ENCODE results near the gene CDKN2D. TPM values are rescaled to one million over a fixed set of nuclear protein-coding genes. Genes with fewer than 3 reads are reported as not detected.
A peak's percentile ranks its signal among the peaks of the same experiment; 100 is the strongest.

CDKN2D gene
- total RNA-seq = 5.1 and 17.1 TPM in 2 replicates

DNA sequence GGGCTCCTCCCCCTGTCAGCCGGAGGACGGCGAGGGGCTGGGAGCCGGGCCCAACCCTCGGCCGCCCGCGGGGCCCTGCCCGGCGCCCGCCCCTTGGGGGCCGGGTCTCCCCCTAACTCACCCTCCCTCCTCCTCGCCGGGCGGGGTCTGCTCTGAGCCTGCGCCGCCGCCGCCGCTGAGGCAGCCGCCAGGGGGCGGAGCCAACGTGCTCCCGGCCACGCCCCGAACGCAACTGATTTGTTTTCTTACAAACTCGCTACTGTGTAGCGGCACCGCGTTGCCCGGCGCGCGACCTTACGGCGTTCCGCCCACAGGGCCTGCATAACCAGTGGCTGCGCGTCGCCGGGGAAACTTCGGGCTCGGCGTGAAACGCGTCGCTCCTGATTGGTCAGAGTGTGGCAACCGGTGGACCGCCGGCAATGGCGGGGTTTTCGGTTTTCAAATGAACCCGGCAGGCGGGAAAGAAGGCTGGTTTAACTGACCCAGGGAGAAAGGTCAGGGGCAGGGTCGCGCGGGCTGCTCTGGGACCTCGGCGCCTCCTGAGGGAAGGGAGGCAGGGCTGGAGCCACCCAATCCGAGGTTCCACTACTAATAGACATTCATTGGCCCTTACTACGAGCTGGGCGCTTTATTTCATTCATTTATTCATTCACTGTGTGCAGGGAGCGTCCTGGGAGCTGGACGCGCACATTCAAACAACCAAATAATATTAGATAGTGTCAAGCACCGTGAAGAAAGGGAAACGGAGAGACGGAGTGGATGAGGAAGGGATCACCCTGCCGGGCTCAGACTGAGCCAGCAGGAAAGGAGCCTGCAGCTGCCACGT lies at the start of gene CDKN2D:
Gene CDKN2D (minus strand): TSS at position 154 of the 826 bp plus-strand sequence. CDS start 326 bp downstream, outside the sequence.
- TF ChIP-seq, protein P1, sequence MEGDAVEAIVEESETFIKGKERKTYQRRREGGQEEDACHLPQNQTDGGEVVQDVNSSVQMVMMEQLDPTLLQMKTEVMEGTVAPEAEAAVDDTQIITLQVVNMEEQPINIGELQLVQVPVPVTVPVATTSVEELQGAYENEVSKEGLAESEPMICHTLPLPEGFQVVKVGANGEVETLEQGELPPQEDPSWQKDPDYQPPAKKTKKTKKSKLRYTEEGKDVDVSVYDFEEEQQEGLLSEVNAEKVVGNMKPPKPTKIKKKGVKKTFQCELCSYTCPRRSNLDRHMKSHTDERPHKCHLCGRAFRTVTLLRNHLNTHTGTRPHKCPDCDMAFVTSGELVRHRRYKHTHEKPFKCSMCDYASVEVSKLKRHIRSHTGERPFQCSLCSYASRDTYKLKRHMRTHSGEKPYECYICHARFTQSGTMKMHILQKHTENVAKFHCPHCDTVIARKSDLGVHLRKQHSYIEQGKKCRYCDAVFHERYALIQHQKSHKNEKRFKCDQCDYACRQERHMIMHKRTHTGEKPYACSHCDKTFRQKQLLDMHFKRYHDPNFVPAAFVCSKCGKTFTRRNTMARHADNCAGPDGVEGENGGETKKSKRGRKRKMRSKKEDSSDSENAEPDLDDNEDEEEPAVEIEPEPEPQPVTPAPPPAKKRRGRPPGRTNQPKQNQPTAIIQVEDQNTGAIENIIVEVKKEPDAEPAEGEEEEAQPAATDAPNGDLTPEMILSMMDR (conservative IDR thresholded peaks at IDR 0.05; ENCODE audit: low read depth, low read length) = peak; percentile 18
- DNase-seq (ENCODE audit: low read depth) = peak; percentile 80
- peak within 1 kb of the TSS; percentile 81 for H3K4me3 ChIP-seq (ENCODE audit: low read depth, low read length)

GRCh38 chr19:10617409-10618121 lies 48.8 kb upstream of the CDKN2D start:
- no peak overlapping the region for H3K4me3 ChIP-seq (ENCODE audit: low read depth, low read length)
- DNase-seq (ENCODE audit: low read depth) = peak; percentile 3
- TF ChIP-seq, protein P1 (conservative IDR thresholded peaks at IDR 0.05; ENCODE audit: low read depth, low read length) = no peak

DNA sequence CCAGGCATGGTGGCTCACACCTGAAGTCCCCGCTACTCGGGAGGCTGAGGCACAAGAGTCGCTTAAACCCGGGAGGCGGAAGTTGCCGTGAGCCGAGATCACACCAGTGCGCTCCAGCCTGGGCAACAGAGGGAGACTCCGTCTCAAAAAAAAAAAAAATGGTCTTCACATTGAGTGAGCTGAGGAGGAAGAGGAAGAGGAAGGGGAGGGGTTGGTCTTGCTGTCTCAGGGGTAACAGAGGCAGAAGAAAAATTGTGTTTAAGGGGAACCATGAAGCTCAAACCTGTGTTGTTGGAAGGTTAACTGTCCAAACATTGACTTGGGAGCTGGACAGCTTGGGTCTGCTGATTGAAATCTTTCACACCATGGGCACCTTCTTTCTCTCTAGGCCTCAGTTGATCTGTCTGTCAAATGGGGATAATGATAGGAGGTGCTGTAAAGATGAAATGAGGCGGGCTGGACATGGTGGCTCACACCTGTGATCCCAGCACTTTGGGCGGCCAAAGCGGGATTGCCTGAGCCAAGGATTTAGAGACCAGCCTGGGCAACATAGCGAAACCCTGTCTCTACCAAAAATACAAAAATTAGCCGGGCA lies 46.7 kb upstream of the CDKN2D start:
- DNase-seq (ENCODE audit: low read depth) = no peak
- TF ChIP-seq, protein P1 (conservative IDR thresholded peaks at IDR 0.05; ENCODE audit: low read depth, low read length) = no peak

GRCh38 chr19:10612499-10613119 lies 43.8 kb upstream of the CDKN2D start:
- no peak overlapping the region for H3K4me3 ChIP-seq (ENCODE audit: low read depth, low read length)
- DNase-seq (ENCODE audit: low read depth) = no peak
- TF ChIP-seq, protein P1 (conservative IDR thresholded peaks at IDR 0.05; ENCODE audit: low read depth, low read length) = no peak

More for the DNA sequence above, 46.7 kb upstream of the CDKN2D start:
- H3K4me3 ChIP-seq (ENCODE audit: low read depth, low read length) = no peak overlapping the region

DNA sequence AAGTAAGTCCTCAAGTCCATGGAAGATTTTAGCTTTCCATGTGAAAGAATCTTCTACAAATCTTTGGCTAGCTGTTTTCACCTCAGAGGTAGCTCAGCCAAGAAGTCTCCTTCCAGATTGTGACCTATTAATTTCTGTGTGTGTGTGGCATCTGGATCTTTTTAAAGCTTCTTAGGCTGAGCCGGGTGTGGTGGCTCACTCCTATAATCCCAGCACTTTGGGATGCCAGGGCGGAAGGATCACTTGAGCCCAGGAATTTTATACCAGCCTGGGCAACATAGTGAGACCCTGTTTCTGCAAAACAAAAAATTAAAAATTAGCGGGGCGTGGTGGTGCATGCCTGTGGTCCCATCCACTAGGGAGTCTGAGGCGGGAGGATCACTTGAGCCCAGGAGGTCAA lies 43.1 kb upstream of the CDKN2D start:
- TF ChIP-seq, protein P1 (conservative IDR thresholded peaks at IDR 0.05; ENCODE audit: low read depth, low read length) = no peak
- DNase-seq (ENCODE audit: low read depth) = no peak
- H3K4me3 ChIP-seq (ENCODE audit: low read depth, low read length) = no peak overlapping the region

GRCh38 chr19:10604460-10604980 lies 35.7 kb upstream of the CDKN2D start:
- DNase-seq (ENCODE audit: low read depth) = no peak
- H3K4me3 ChIP-seq (ENCODE audit: low read depth, low read length) = no peak overlapping the region
- TF ChIP-seq, protein P1 (conservative IDR thresholded peaks at IDR 0.05; ENCODE audit: low read depth, low read length) = no peak

Data from epithelial cell of proximal tubule (primary cell).